Stimulated activated CD4-positive, alpha-beta T cell treated with anti-CD3 and anti-CD28 coated beads, Interleukin-4, amount 100 ng/mL, for 4 hours (primary cell): ENCODE results near the gene IL7R.
A peak's percentile ranks its signal among the peaks of the same experiment; 100 is the strongest.
"Not testable (repeated sequence)": the region's sequence is repeated elsewhere in the genome, so short reads cannot be mapped to it uniquely, and the experiment has no call there.

Experiments
- DNase-seq, 2 experiments: peaks; one replicate each; pipeline ENCODE4 v3.0.0-alpha.2; 2020

IL7R gene

GRCh38 chr5:35845508-35845907 lies 11.2 kb upstream of the IL7R start:
- DNase-seq = not testable (repeated sequence)

DNA sequence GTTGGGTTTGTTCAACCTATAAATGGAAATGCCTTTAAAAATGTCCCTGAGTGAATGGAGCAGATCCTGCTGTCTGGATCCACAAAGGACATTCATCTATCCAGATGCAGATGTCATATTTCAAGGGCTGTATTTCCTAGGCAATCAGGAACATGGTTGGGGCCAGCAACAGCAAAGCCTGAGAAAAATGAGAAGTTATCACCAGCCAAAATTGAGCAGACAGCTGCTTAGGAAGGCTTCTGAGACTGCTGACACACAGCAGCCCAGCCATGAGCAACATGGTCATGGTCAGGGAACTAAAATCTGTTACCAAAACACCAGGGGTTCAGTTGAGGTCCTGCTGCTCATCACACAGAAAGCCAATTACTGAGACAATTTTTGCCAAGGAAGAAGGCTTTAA lies 9.2 kb upstream of the IL7R start:
- no peak for DNase-seq

GRCh38 chr5:35847961-35848360 lies 8.7 kb upstream of the IL7R start:
- no peak for DNase-seq

GRCh38 chr5:35849860-35850259 lies 6.8 kb upstream of the IL7R start:
- no peak for DNase-seq

GRCh38 chr5:35850967-35851680 lies 5.6 kb upstream of the IL7R start:
- no peak for DNase-seq

DNA sequence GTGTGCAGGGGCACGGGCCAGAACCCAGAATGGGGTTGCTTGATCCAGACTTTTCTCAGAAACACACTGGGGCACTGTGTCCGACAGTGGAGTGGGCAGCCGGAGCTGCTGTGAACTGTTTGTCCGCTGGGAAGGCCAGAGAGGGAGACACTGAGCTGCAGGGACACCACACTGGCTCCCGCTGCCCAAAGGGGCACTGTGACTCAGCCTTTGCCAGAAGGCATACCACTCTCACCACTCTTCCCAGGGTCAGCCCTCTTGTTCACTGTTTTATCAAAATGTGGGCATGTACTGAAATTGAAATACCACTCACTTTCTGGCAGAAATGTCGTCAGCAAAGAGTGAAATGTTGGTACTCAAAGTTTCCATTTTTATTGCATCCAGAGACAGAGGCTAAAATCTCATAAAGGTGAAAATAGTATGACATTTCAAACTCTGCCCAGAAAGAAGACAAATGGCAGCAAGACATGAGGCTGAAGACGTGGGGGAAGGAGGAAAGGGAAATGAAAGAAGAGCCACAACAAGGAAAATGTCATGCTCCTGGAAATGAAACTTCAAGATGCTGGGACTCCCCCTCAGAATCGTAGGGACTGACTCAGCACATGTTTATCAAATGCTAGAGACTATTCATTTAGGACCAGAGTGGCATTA lies 4.5 kb upstream of the IL7R start:
- DNase-seq = peak; percentile 22 to 70

DNA sequence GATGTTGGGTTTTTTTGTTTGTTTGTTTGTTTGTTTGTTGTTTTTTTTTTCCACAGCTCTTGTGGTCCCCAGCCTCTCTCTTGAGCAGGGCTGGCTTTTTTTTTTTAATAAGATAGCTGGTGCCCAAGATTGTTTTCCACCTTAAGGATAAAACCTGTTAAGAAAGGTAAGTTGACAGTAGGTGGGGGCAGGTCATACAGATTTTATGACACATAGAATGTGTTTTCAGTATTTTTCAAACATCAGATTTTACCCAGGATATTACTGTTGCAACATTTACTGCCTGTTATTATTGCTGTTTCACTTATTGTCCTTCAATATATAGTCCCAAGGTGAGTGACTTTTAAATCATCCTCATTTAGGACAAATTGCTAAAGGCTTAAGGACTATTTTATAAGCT lies 3.9 kb upstream of the IL7R start:
- no peak for DNase-seq

- peak; percentile 43 to 53 for DNase-seq
Observed at GRCh38 chr5:35853631-35854030, 3.1 kb upstream of the IL7R start.

DNA sequence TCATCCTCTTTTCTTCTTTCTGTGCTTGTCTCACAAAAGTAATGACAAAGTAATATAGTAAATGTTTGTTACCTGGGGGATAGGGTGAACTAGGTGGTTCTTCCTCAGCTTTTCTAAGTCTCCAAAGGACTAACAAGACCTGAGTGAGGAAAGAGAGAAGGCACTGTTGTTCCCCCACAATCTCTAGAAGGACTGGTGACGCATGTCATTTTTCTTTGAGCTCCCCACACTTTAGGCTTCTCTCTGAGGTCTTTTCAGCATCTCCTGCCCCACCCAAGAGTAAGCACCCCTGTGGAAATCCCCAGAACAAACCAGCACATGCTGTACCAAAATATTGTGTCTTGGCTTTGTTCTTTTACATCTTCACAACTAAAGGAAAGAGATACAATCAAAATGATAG lies 2.4 kb upstream of the IL7R start:
- DNase-seq = peak; percentile 38 to 82

GRCh38 chr5:35855187-35855586 lies 1.5 kb upstream of the IL7R start:
- no peak for DNase-seq

DNA sequence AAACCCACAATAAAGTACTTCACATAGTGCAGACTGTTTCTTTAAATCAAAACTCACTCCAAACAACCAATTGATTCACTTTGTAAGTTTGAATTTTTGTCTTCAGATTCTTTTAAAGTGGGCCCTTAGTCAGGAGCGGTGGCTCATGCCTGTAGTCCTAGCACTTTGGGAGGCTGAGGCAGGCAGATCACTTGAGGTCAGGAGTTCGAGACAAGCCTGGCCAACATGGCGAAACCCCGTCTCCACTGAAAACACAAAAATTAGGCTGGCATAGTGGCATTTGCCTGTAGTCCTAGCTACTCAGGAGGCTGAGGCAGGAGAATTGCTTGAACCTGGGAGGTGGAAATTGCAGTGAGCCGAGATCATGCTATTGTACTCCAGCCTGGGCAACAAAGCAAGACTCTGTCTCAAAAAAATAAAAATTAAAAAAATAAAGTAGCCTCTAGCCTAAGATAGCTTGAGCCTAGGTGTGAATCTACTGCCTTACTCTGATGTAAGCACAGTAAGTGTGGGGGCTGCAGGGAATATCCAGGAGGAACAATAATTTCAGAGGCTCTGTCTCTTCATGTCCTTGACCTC lies 416 bp upstream of the IL7R start:
- DNase-seq = not testable (repeated sequence)

DNA sequence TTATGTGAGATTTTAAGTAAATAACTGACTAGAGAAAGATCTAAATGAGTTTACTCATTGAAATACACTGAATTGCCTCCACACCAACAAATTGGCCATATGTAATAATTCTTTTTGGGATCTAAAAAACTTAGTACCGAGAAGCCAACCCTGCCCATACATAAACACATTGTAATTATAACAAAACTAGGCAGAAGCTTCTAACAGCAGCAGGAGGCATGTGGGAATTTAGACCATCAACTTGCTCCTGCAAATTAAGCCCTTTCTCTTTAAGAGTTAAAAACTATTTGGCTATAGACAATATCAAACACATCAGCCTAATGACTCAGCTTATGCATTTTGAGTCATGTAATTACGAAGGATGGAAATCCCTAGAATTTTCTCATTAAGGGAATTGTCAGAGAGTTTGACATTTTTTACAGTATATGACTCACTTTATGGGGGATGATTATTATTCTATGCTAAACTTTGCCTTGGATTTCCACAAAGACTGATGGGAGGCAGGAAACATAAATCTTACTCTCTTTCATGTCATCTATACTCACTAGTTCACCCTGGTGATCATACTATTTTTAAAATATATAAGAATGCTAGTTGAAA lies 1.0 kb downstream of the IL7R start:
- no peak for DNase-seq

- no peak for DNase-seq
Observed at GRCh38 chr5:35859101-35859661, 2.5 kb downstream of the IL7R start.

GRCh38 chr5:35860686-35861085 lies 4.0 kb downstream of the IL7R start:
- DNase-seq = no peak

GRCh38 chr5:35861718-35862117 lies 5.0 kb downstream of the IL7R start:
- no peak for DNase-seq

DNA sequence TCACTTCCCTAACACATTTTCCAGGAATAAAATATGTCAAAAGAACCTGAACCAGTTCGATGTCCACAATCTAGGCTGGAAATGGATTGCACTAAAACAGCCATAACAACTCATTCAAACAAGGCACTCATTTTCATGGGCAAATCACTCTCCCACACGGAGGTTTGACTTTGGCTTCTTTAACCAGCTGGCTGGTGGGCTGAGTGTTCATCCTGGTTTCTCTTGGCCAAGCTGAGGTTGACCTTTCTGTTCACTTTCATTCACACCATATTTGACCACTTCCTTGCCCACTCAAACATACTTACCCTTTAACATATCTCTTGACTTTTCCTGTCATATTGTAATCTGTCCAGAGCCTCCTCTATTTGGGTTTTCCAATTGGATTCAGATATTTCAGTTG lies 5.4 kb downstream of the IL7R start:
- no peak for DNase-seq

DNA sequence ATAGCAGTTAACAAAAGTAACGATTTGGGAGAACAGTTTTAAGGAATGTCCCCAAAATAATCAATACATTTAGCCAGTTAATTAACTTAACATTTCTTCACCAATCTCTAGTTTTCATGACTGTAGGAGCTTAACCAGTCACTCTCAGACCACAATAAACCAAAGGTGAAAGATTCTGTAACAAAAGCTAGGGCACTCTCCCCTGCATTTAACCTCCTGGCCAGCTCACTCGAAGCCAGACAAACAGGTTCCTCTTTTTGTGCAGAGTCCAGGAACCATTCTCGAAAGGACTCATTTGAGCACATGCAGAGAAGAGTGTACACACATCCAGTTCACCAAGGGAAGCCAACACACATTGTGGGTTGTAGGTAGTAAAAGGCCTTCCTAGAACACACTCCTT lies 6.5 kb downstream of the IL7R start:
- no peak for DNase-seq

DNA sequence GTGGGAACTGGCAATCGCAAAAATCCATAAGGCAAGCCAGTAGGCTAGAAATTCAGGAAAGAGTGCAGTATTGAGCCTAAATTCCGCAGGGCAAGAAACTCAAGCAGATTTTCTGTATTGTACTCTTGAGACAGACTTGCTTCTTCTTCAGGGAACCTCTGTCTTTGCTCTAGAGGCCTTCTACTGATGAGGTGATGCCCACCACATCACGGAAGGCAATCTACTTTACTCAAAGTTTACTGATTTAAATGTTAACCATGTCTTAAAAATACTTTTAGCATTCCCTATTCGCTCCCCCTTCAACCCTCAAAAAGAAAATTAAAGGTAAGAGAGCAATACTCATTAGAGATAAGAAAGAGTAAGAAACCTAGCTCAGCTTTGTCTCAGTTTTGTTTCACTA lies 11.3 kb downstream of the IL7R start:
- DNase-seq = no peak

GRCh38 chr5:35869685-35870277 lies 13.1 kb downstream of the IL7R start:
- DNase-seq = no peak

- DNase-seq = no peak
Observed at GRCh38 chr5:35870605-35871004, 13.9 kb downstream of the IL7R start.

GRCh38 chr5:35876454-35876853 lies 19.8 kb downstream of the IL7R start:
- DNase-seq = no peak

- no peak for DNase-seq
Observed at GRCh38 chr5:35876922-35877321, 20.2 kb downstream of the IL7R start.

DNA sequence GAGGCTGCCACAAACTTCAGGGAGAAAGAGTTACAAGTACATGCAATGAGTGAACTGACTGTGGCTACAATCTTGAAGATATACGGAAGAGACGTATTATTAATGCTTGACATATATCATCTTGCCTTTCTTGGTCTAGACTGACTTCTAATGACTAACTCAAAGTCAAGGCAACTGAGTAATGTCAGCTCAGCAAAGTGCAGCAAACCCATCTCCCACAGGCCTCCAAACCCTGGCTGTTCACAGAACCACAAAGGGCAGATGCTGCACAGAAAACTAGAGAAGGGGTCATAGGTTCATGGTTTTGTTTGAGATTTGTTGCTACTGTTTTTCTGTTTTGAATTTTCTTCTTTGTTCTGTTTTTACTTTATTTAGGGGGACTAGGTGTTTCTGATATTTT lies 21.0 kb downstream of the IL7R start:
- DNase-seq = no peak
